Activated T-helper 17 cell treated with anti-CD3 and anti-CD28 coated beads, Interleukin-2, amount 50 U/mL, for 72 hours (primary cell): ENCODE data around the gene PIH1D1. TPM values are rescaled to one million over a fixed set of nuclear protein-coding genes. Genes with fewer than 3 reads are reported as not detected.

Source experiments
- ATAC-seq: fragments of 150-1000 bp; cut with Tn5 transposase; replicated peaks from 2 replicates; pipeline ENCODE4 v1.10.0; 2021; ENCODE audit warnings: mild to moderate bottlenecking, moderate library complexity
- H3K27ac Mint-ChIP-seq: one replicate; pipeline ENCODE4 v1.8.0; 2022; ENCODE audit warnings: mixed read lengths
- H3K27me3 Mint-ChIP-seq: one replicate; pipeline ENCODE4 v1.8.0; 2022; ENCODE audit warnings: mixed read lengths
- H3K36me3 Mint-ChIP-seq: one replicate; pipeline ENCODE4 v1.8.0; 2022; ENCODE audit warnings: low read depth, mild to moderate bottlenecking, mixed read lengths
- H3K4me1 Mint-ChIP-seq: one replicate; pipeline ENCODE4 v1.8.0; 2022; ENCODE audit warnings: mixed read lengths
- H3K4me3 Mint-ChIP-seq: one replicate; pipeline ENCODE4 v1.8.0; 2022; ENCODE audit warnings: mild to moderate bottlenecking, mixed read lengths
- H3K9me3 Mint-ChIP-seq: one replicate; pipeline ENCODE4 v1.8.0; 2022; ENCODE audit warnings: mixed read lengths
- total RNA-seq, 2 donors: library from RNA; stranded (reverse); gene quantifications; one replicate each; pipeline ENCODE4 v1.2.3, GENCODE V29; 2022

Gene PIH1D1
- total RNA-seq, 2 donors from 2014 or later, result 183 to 194 TPM

DNA sequence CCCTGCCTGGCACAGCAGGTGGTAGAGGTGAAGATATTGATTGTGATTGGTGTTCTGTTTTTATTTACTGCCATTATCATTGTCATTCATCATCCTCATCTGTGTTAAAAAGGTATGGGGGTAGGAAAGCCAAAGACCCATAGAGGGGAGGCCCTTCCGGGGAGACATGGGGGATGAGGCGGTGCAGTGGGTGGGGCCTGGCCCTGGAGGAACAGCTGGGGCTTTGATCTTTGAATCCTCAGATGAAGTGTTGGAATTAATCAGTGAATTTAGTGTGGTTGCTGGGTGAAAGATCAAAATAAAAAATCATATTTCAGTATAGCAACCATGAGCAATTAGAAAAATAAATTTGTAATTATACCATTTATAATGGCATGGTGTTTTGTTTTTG is 35.8 kb downstream of the PIH1D1 start:
- H3K27ac Mint-ChIP-seq, result no peak overlapping the region
- no peaks in the 10 kb centered on the region for H3K36me3 Mint-ChIP-seq
- H3K4me3 Mint-ChIP-seq, result no peak overlapping the region
- peaks cover 14% of the 10 kb centered on the region for H3K4me1 Mint-ChIP-seq
- H3K27me3 Mint-ChIP-seq, result peaks cover 25% of the 10 kb centered on the region
- no peaks in the 10 kb centered on the region for H3K9me3 Mint-ChIP-seq
- ATAC-seq, result no peak

DNA sequence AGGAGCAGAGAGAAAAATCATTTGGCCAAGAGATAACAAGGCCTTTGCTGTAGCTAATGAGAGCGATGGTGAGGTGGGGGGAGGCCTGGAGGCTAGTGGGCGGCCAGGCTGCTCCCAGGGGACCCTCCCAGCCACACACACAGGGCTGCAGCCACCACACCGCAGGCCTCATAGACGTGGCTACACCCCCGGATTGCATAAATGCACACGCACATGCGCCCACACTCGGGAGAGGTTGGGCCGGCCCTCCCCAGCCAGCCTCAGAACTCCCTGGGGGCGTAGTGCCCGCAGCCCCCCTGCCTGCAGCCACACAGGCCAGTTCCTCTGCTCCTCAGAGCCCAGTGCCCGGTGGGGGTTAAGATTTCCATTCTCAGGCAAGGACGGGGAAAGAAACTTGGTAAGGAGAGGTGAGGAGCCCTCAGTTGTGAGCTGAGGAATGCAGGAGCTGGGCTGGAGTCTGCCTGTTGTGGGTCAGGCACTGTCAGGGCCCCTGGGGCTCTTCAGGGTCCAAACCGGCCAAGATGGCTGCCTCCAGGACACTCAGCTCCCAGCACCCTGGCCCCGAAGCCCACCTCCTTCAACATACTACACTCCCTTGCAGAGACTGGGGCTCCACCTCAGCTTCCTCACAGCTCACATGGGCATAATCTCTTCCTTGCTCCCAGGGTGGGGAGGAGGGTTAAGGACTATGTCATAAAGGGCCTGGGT is 36.4 kb downstream of the PIH1D1 start:
- Mint-ChIP-seq H3K27me3 (peaks cover 19% of the 10 kb centered on the region), H3K27ac (no peak overlapping the region), H3K9me3 (no peaks in the 10 kb centered on the region), H3K4me3 (no peak overlapping the region), H3K36me3 (no peaks in the 10 kb centered on the region), H3K4me1 (peaks cover 14% of the 10 kb centered on the region)
- ATAC-seq, result no peak

DNA sequence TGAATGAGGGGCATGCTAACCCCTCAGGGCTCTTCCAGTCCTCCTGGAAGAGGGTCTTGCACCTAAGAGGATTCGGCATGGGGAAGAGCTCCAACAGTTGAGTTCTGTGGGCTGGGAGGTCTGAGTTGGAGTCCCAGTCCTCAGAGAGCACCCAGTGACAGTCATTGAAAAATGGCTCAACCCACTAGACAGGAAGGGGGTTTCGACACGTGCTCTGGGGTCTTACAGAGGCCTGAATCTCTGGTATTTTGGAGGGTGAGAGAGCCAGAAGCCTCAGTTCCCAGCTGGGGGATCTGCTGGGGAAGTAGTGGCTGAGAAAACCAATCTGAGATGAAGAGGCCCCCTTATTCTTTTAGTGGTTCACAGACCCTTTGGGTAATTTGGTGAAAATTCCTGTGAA is 37.4 kb downstream of the PIH1D1 start:
- peaks cover 13% of the 10 kb centered on the region for H3K4me1 Mint-ChIP-seq
- ATAC-seq, result no peak
- peaks cover 9% of the 10 kb centered on the region for H3K27me3 Mint-ChIP-seq
- no peaks in the 10 kb centered on the region for H3K36me3 Mint-ChIP-seq
- H3K27ac Mint-ChIP-seq, result no peak overlapping the region
- H3K9me3 Mint-ChIP-seq, result no peaks in the 10 kb centered on the region
- H3K4me3 Mint-ChIP-seq, result no peak overlapping the region

DNA sequence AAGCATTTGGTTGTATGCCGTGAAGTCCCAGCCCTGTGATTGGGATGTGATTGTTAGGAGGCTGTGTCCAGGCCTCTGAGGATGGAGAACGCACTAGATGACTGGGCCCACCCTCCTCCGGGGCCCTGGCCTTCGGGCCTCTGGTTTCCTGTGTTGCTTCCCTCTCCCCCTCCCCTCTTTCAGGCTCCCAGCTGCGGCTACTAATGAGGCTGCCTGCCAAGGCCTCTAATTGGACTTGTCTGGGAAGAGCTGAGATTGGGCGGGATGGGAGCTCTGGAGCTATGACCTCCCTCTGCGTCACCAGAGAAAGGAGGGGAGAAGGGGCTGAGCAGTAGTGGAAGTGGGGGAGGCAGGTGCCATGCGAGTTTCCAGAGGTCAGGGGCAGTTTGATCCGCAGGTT is 38.3 kb downstream of the PIH1D1 start:
- Mint-ChIP-seq H3K27ac (no peak overlapping the region), H3K27me3 (peaks cover 8% of the 10 kb centered on the region), H3K9me3 (no peaks in the 10 kb centered on the region), H3K4me3 (no peak overlapping the region), H3K36me3 (no peaks in the 10 kb centered on the region), H3K4me1 (peaks cover 23% of the 10 kb centered on the region)
- ATAC-seq, result no peak

DNA sequence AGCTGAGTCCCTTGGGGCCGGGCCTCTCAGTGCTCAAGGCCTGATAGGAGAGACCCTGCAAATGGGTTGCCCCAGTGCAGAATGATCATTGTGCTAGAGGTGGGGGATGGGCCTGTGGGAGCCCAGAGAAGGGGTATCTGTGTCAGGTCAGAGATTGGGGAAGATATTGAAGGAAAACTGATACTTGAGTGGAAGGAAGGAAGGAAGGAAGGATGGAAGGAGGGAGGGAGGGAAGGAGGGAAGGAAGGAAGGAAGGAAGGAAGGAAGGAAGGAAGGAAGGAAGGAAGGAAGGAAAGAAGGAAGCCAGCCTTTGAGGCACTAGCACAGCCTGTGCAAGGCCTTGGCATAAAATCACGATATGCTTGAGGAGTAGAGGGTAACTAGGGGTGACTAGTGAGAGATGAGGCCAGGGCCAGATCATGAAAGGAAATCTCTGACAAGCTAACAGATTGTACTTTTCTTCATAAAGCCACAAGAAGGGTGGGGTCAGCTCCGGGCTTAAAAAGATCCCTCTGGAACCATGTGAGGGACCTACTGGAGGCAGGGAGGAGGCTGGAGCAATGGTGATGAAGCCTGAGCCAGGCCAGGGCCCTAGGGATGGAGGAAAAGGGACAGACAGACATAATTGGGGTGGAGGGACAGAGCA is 39.8 kb downstream of the PIH1D1 start:
- Mint-ChIP-seq H3K36me3 (no peaks in the 10 kb centered on the region), H3K27ac (peak overlapping the region; percentile 81), H3K27me3 (no peaks in the 10 kb centered on the region), H3K4me3 (peak overlapping the region; percentile 6), H3K9me3 (no peaks in the 10 kb centered on the region), H3K4me1 (peaks cover 33% of the 10 kb centered on the region)
- no peak for ATAC-seq

DNA sequence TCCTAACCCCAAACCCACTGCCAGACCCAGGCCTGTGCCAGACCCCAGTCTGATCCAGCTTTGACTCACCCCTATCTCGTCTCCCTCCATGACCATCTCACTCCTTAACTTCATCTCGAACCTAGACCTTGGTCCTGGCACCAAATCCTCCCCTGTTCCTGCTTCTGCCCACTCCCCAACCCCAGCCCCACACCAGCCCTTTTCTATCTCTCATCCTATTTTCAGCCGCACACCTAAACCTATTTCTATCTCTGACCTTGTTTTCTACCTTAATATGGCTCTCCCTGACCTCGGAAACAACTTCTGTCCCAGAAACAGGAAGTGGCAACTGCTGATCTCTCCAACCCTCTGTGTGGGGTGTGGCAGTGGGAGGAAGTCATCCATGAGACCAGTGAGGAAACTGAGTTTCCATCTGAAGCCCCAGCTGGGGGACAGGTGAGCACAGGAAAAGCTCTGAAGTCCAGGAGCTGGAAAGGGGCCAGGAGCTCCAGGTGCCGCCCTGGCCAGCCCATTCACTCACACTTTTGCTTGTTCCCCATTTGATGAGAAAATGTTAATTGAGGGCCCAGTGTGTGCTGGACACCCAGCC is 42.1 kb downstream of the PIH1D1 start:
- H3K9me3 Mint-ChIP-seq, result no peaks in the 10 kb centered on the region
- peak; percentile 79 for ATAC-seq
- no peaks in the 10 kb centered on the region for H3K36me3 Mint-ChIP-seq
- H3K4me3 Mint-ChIP-seq, result peak overlapping the region; percentile 74
- peaks cover 33% of the 10 kb centered on the region for H3K4me1 Mint-ChIP-seq
- H3K27me3 Mint-ChIP-seq, result no peaks in the 10 kb centered on the region
- peak overlapping the region; percentile 89 for H3K27ac Mint-ChIP-seq

DNA sequence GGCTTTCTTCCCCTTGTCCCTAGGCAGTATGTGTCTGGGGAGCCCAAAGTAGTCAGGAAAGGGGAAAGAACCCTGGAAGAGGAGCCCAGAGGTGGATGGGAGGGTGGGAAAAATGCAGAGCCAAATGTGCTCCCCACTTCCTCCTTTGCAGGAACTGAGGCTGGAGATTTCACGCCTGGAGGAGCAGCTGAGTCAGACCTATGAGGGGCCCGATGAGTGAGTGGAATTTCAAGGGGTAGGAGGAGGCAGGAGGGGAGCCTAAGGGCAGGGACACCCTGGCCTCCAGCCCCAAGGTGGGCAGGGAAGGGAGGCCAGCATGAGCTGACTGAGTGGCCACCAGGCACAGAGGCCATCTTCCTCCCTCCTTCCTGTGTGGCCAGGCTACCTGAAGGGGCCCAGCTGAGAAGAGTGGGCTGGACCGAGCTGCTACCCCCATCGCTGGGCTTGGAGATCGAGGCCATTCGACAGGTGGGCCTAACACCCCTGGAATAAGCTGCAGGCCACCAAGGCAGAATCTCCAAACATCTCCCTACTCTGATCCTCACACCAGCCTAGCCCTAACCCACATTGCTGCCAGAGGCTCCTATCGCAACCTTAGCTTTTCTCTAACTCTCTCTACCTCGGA is 42.7 kb downstream of the PIH1D1 start:
- ATAC-seq, result peak; percentile 25
- no peaks in the 10 kb centered on the region for H3K9me3 Mint-ChIP-seq
- H3K36me3 Mint-ChIP-seq, result no peaks in the 10 kb centered on the region
- H3K4me1 Mint-ChIP-seq, result peaks cover 33% of the 10 kb centered on the region
- peak overlapping the region; percentile 74 for H3K4me3 Mint-ChIP-seq
- no peaks in the 10 kb centered on the region for H3K27me3 Mint-ChIP-seq
- H3K27ac Mint-ChIP-seq, result peak overlapping the region; percentile 89

DNA sequence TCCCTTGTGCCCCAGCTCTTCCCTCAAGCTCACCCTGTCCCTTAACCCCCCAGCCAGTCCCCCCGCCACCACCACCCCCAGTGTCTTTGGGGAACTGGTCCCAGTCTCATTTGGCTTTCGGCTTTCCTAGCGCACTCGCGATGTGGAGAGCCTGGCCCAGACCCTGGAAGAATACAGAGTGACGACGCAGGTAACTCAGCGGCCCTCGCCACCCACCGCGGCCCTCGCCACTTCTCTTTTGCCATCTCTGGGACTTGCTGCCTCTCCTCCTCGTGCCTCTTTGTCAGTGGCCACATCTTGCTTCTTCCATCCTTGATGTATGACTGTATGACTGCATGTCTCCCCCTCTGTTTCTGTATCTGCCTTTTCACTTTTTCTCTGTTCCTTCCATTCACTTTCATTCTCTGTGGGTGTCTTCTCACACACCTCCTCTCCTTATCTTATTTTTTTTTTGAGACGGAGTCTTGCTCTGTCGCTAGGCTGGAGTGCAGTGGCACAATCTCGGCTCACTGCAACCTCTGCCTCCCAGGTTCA is 44.1 kb downstream of the PIH1D1 start:
- no peaks in the 10 kb centered on the region for H3K36me3 Mint-ChIP-seq
- peak overlapping the region; percentile 89 for H3K27ac Mint-ChIP-seq
- no peaks in the 10 kb centered on the region for H3K27me3 Mint-ChIP-seq
- peaks cover 33% of the 10 kb centered on the region for H3K4me1 Mint-ChIP-seq
- peak; percentile 40 for ATAC-seq
- H3K4me3 Mint-ChIP-seq, result peak overlapping the region; percentile 74
- H3K9me3 Mint-ChIP-seq, result no peaks in the 10 kb centered on the region

DNA sequence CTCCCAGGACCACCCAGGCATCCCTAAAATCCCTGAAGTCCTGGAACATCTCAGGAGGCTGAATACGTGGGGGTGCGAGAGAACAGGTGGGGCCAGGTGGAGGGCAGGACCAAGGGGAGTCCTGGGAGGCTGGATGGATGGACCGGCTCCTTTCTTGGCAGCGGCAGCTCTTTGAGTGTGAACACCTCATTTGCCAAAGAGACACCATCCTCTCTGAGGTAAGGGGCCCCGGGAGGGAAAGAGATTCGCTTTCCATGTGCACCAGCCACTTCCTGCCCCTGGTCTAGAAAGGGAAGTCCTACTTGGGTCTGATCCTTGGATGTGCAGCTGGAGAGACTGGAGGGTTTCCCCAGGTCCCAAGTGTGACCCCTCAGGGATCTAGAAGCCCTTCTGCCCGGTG is 44.5 kb downstream of the PIH1D1 start:
- no peak overlapping the region for H3K27ac Mint-ChIP-seq
- no peaks in the 10 kb centered on the region for H3K27me3 Mint-ChIP-seq
- no peak for ATAC-seq
- no peaks in the 10 kb centered on the region for H3K9me3 Mint-ChIP-seq
- H3K4me1 Mint-ChIP-seq, result peaks cover 33% of the 10 kb centered on the region
- H3K4me3 Mint-ChIP-seq, result no peak overlapping the region
- H3K36me3 Mint-ChIP-seq, result no peaks in the 10 kb centered on the region

DNA sequence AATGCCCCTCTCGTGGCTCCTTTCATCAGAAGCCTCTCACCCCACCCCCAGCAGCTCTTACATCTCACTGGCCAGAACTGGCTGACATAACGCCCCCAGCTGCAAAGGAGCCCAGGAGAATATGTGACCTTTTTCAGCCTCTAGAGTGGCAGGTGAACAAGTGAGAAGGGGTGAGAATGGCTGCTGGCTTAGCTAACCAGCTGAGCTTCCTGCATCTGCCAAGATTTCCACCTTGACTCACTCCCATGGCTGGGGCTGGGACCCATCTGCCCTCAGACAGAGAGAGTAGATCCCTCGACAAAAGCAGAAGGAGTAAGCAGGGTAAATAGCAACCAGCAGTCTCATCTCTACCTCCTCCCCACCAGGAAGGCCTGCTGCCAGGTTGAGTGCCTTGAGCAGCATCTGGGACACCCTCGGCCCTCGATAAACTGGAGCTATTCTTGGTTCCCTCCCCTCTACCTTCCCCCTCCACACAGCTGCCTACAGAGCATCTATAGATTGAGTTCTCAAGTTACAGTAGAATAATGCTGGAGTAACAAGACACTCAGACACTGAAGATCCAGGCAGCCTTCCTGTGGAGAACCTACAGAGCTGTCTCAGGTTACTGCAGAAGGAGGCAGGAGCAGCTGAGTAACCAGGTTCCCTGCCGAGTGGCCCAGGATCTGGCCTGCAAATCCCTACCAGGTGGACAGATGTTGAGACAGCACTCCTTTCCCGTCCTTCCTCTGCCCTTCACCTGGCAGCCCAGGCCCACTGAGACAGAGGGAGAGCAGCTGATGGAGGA is 48.0 kb downstream of the PIH1D1 start:
- H3K36me3 Mint-ChIP-seq, result no peaks in the 10 kb centered on the region
- H3K27me3 Mint-ChIP-seq, result no peaks in the 10 kb centered on the region
- no peak for ATAC-seq
- H3K9me3 Mint-ChIP-seq, result no peaks in the 10 kb centered on the region
- H3K4me3 Mint-ChIP-seq, result no peak overlapping the region
- H3K27ac Mint-ChIP-seq, result no peak overlapping the region
- peaks cover 17% of the 10 kb centered on the region for H3K4me1 Mint-ChIP-seq

DNA sequence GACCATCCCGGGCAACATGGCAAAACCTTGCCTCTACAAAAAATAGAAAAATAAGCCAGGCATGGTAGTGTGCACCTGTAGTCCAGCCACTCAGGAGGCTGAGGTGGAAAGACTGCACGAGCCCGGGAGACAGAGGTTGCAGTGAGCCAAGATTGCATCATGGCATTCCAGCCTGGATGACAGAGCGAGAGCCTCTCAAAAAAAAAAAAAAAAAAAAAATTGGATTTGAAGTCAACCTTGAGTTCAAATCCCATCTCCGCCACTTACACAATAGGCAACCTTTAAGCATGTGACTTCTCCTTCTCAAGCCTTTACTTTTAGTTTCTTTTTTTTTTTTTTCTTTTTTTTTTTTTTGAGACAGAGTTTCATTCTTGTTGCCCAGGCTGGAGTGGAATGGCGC is 51.6 kb downstream of the PIH1D1 start:
- Mint-ChIP-seq H3K9me3 (no peaks in the 10 kb centered on the region), H3K27me3 (no peaks in the 10 kb centered on the region), H3K36me3 (no peaks in the 10 kb centered on the region), H3K27ac (no peak overlapping the region), H3K4me1 (peaks cover 13% of the 10 kb centered on the region), H3K4me3 (no peak overlapping the region)
- no peak for ATAC-seq

DNA sequence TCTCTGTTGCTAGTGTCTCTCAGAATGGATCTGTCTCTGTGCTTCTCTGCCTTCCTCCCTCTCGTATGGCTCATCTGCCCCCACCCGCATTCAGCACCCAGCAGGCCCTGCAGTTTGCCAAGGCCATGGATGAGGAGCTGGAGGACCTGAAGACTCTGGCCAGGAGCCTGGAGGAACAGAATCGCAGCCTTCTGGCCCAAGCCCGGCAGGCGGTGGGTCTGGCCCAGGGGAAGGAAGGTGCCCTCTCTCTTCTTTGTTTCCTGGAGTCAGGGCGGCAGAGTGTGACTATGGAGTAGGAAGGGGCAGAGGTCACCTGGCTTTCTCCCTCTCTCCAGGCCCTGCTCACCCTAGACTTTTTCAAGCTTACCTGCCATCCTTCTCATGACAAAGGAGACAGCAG is 52.7 kb downstream of the PIH1D1 start:
- H3K4me3 Mint-ChIP-seq, result no peak overlapping the region
- H3K4me1 Mint-ChIP-seq, result peaks cover 13% of the 10 kb centered on the region
- no peaks in the 10 kb centered on the region for H3K9me3 Mint-ChIP-seq
- no peaks in the 10 kb centered on the region for H3K36me3 Mint-ChIP-seq
- no peak for ATAC-seq
- no peaks in the 10 kb centered on the region for H3K27me3 Mint-ChIP-seq
- H3K27ac Mint-ChIP-seq, result peak overlapping the region; percentile 2

DNA sequence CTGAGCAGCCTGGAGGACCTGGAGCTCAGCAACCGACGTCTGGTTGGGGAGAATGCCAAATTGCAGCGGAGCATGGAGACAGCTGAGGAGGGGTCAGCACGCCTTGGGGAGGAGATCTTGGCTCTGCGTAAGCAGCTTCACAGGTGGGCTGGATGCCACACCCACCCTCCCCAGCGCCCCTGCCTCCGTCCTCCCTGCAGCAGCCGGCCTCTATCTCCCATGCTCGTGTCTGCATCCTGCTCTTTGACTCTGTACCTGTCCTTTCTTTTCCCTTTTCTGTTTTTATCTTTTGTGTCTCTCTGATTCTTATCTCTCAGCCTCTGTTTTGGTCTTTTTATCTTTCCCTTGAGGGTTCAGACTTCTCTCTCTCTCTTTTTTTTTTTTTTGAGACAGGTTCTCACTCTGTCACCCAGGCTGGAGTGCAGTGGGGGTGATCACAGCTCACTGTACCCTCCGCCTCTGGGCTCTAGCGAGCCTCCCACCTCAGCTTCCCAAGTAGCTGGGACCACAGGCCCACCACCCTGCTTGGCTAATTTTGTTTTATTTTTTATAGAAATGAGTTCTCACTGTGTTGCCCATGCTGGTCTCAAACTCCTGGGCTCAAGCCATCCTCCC is 53.5 kb downstream of the PIH1D1 start:
- no peak for ATAC-seq
- Mint-ChIP-seq H3K4me3 (no peak overlapping the region), H3K9me3 (no peaks in the 10 kb centered on the region), H3K27ac (peak overlapping the region; percentile 2), H3K36me3 (no peaks in the 10 kb centered on the region), H3K4me1 (peaks cover 13% of the 10 kb centered on the region), H3K27me3 (no peaks in the 10 kb centered on the region)
